Thoracic aorta (tissue), 2 donors: ENCODE results near the gene CDH12. TPM values are rescaled to one million over a fixed set of nuclear protein-coding genes. Genes with fewer than 3 reads are reported as not detected.

Source experiments
- ATAC-seq: fragments of 150-250 bp; one replicate; pipeline ENCODE4 v1.8.0; 2017; ENCODE audit warnings: low read depth; ENCODE audit not compliant: insufficient number of reproducible peaks, low FRiP score
- DNase-seq: peaks from one replicate; pipeline ENCODE4 v3.0.0-alpha.2; 2020; ENCODE audit warnings: low spot score
- H3K27ac ChIP-seq, 2 donors: fragments of 200-600 bp; sonication (generic); 1 replicate in 1 of 2; 2 replicates in 1 of 2; pipeline ENCODE4 v1.5.1; 2016; ENCODE audit warnings: mild to moderate bottlenecking in 2 of 2, moderate library complexity in 2 of 2
- H3K27me3 ChIP-seq: fragments of 200-600 bp; sonication (generic); replicated peaks from 2 replicates; pipeline ENCODE4 v1.6.0; 2016; ENCODE audit warnings: mild to moderate bottlenecking; ENCODE audit not compliant: insufficient read depth
- H3K36me3 ChIP-seq: fragments of 200-600 bp; sonication (generic); one replicate; pipeline ENCODE4 v1.5.1; 2016
- H3K4me1 ChIP-seq, 2 donors: fragments of 200-600 bp; sonication (generic); 1 replicate in 1 of 2; 2 replicates in 1 of 2; pipeline versions ENCODE4 v1.5.1 to v1.6.0; 2016; ENCODE audit warnings: low read depth in 2 of 2, mild to moderate bottlenecking in 1 of 2; ENCODE audit not compliant: control insufficient read depth in 1 of 2
- H3K4me3 ChIP-seq: fragments of 200-600 bp; sonication (generic); 2 replicates; pipeline ENCODE4 v1.5.1; 2016; ENCODE audit warnings: mild to moderate bottlenecking
- H3K9me3 ChIP-seq: fragments of 200-600 bp; sonication (generic); 2 replicates; pipeline ENCODE4 v1.5.1; 2016
- CTCF ChIP-seq: fragments of 200-600 bp; sonication (generic); IDR thresholded peaks from one replicate; pipeline ENCODE4 v1.5.1; 2019; ENCODE audit warnings: antibody characterized with exemption
- total RNA-seq, 2 donors: library from RNA; depleted of rRNA; stranded (reverse); fragments of >200 nt; gene quantifications; one replicate each; pipeline versions ENCODE4 v1.1.0 to v1.2.3, GENCODE V29; 2016

CDH12 gene
- total RNA-seq, 2 donors from 2014 or later = not detected

GRCh38 chr5:22846693-22847092 is 6.5 kb downstream of the CDH12 start:
- Histone ChIP-seq H3K4me1 (no peaks in the 10 kb centered on the region), H3K9me3 (no peaks in the 10 kb centered on the region), H3K27me3 (no peaks in the 10 kb centered on the region), H3K36me3 (no peaks in the 10 kb centered on the region), H3K27ac (no peak overlapping the region), H3K4me3 (no peak overlapping the region)
- DNase-seq (no peak), ATAC-seq (no peak)
- no peak for TF ChIP-seq CTCF

GRCh38 chr5:22844636-22845035 is 8.5 kb downstream of the CDH12 start:
- Histone ChIP-seq H3K27me3 (no peaks in the 10 kb centered on the region), H3K4me1 (no peaks in the 10 kb centered on the region), H3K4me3 (no peak overlapping the region), H3K9me3 (no peaks in the 10 kb centered on the region), H3K27ac (no peak overlapping the region), H3K36me3 (no peaks in the 10 kb centered on the region)
- ATAC-seq (no peak), DNase-seq (no peak)
- no peak for TF ChIP-seq CTCF

GRCh38 chr5:22844155-22844554 is 9.0 kb downstream of the CDH12 start:
- ATAC-seq (no peak), DNase-seq (no peak)
- no peak overlapping the region for H3K27ac ChIP-seq
- H3K4me1 ChIP-seq = no peaks in the 10 kb centered on the region
- TF ChIP-seq CTCF = no peak
- no peaks in the 10 kb centered on the region for H3K36me3 ChIP-seq
- no peak overlapping the region for H3K4me3 ChIP-seq
- no peaks in the 10 kb centered on the region for H3K27me3 ChIP-seq
- no peaks in the 10 kb centered on the region for H3K9me3 ChIP-seq

GRCh38 chr5:22842574-22842973 is 10.6 kb downstream of the CDH12 start:
- Histone ChIP-seq H3K27me3 (no peaks in the 10 kb centered on the region), H3K9me3 (no peaks in the 10 kb centered on the region), H3K4me1 (no peaks in the 10 kb centered on the region), H3K27ac (no peak overlapping the region), H3K4me3 (no peak overlapping the region), H3K36me3 (no peaks in the 10 kb centered on the region)
- DNase-seq = no peak
- ATAC-seq = no peak
- no peak for TF ChIP-seq CTCF

- H3K27me3 ChIP-seq = no peaks in the 10 kb centered on the region
- no peaks in the 10 kb centered on the region for H3K9me3 ChIP-seq
- TF ChIP-seq CTCF = no peak
- no peak for DNase-seq
- ATAC-seq = no peak
- H3K4me3 ChIP-seq = no peak overlapping the region
- no peaks in the 10 kb centered on the region for H3K4me1 ChIP-seq
- no peak overlapping the region for H3K27ac ChIP-seq
- H3K36me3 ChIP-seq = no peaks in the 10 kb centered on the region
These were observed 15.3 kb downstream of the CDH12 start for GRCh38 chr5:22837803-22838202.
